Liver (tissue), 9 donors: ENCODE measurements around the gene SMPD1. TPM values are rescaled to one million over a fixed set of nuclear protein-coding genes. Genes with fewer than 3 reads are reported as not detected.

Experiments
- DNase-seq: peaks from one replicate; pipeline ENCODE4 v3.0.0-alpha.2; 2017; ENCODE audit warnings: low spot score
- H3K27ac ChIP-seq, 2 donors: one replicate each; pipeline ENCODE4 v1.7.0; 2013; ENCODE audit warnings: inconsistent platforms in 2 of 2, low read length in 2 of 2, control low read depth in 1 of 2, low read depth in 1 of 2, mild to moderate bottlenecking in 1 of 2
- H3K27me3 ChIP-seq, 4 donors: one replicate each; pipeline versions ENCODE4 v1.6.1 to v1.7.0; 2013; ENCODE audit warnings: low read length in 3 of 4, inconsistent platforms in 1 of 4, mild to moderate bottlenecking in 1 of 4, moderate library complexity in 1 of 4; ENCODE audit not compliant: control insufficient read depth in 4 of 4, insufficient read depth in 4 of 4
- H3K36me3 ChIP-seq, 4 donors: one replicate each; pipeline versions ENCODE4 v1.6.1 to v1.7.0; 2013; ENCODE audit warnings: low read length in 3 of 4, mild to moderate bottlenecking in 3 of 4, low read depth in 1 of 4, moderate library complexity in 1 of 4; ENCODE audit not compliant: control insufficient read depth in 4 of 4, insufficient read depth in 3 of 4
- H3K4me1 ChIP-seq, 4 donors: one replicate each; pipeline versions ENCODE4 v1.6.1 to v1.7.0; 2013; ENCODE audit warnings: low read length in 3 of 4, mild to moderate bottlenecking in 3 of 4, moderate library complexity in 1 of 4; ENCODE audit not compliant: control insufficient read depth in 4 of 4, insufficient read depth in 4 of 4
- H3K4me3 ChIP-seq, 3 donors: one replicate each; pipeline versions ENCODE4 v1.6.1 to v1.7.0; 2013; ENCODE audit warnings: low read length in 3 of 3, control low read depth in 1 of 3, low read depth in 1 of 3, mild to moderate bottlenecking in 1 of 3
- H3K9ac ChIP-seq, 2 donors: one replicate each; pipeline ENCODE4 v1.7.0; 2013; ENCODE audit warnings: low read length in 2 of 2, mild to moderate bottlenecking in 2 of 2, moderate library complexity in 2 of 2, control low read depth in 1 of 2, low read depth in 1 of 2
- H3K9me3 ChIP-seq, 4 donors: one replicate each; pipeline versions ENCODE4 v1.6.1 to v1.7.0; 2013; ENCODE audit warnings: low read length in 3 of 4; ENCODE audit not compliant: control insufficient read depth in 4 of 4
- CTCF ChIP-seq: fragments of 150-350 bp; IDR thresholded peaks from 2 replicates; pipeline ENCODE4 v1.5.1; 2017; ENCODE audit warnings: improper control_type of control experiment, low read depth, low read length; ENCODE audit not compliant: missing input control
- FOXA2 ChIP-seq: IDR thresholded peaks from 2 replicates; pipeline ENCODE4 v1.6.1; 2016; ENCODE audit warnings: antibody characterized with exemption
- HNF4A ChIP-seq, 2 donors: conservative IDR thresholded peaks; 2 replicates each; pipeline ENCODE4 v1.6.1; 2016; ENCODE audit warnings: antibody characterized with exemption in 2 of 2, mild to moderate bottlenecking in 2 of 2
- HNF4G ChIP-seq: IDR thresholded peaks from 2 replicates; pipeline ENCODE4 v1.6.1; 2016; ENCODE audit warnings: antibody characterized with exemption
- NR2F2 ChIP-seq: IDR thresholded peaks from 2 replicates; pipeline ENCODE4 v1.6.1; 2016; ENCODE audit warnings: antibody characterized with exemption
- RAD21 ChIP-seq, 2 donors: IDR thresholded peaks; 2 replicates each; pipeline ENCODE4 v1.6.1; 2016; ENCODE audit warnings: antibody characterized with exemption in 2 of 2, mild to moderate bottlenecking in 2 of 2
- REST ChIP-seq: IDR thresholded peaks from 2 replicates; pipeline ENCODE4 v1.6.1; 2016; ENCODE audit warnings: antibody characterized with exemption, mild to moderate bottlenecking
- RXRA ChIP-seq, 2 donors: IDR thresholded peaks; 2 replicates each; pipeline ENCODE4 v1.6.1; 2017 to 2018; ENCODE audit warnings: antibody characterized with exemption in 2 of 2, mild to moderate bottlenecking in 1 of 2
- TAF1 ChIP-seq: conservative IDR thresholded peaks from 2 replicates; pipeline ENCODE4 v1.6.1; 2016; ENCODE audit warnings: antibody characterized with exemption, mild to moderate bottlenecking
- YY1 ChIP-seq: IDR thresholded peaks from 2 replicates; pipeline ENCODE4 v1.6.1; 2016; ENCODE audit warnings: antibody characterized with exemption, mild to moderate bottlenecking
- ZBTB33 ChIP-seq: IDR thresholded peaks from 2 replicates; pipeline ENCODE4 v1.6.1; 2016; ENCODE audit warnings: antibody characterized with exemption
- WGBS: extraction: QIAGEN DNeasy Blood & Tissue Kit; methylation state at CpG from one replicate; pipeline ENCODE4 v1.1.7; 2013; 5-methylcytosine and 5-hydroxymethylcytosine counted together
- polyA plus RNA-seq, 2 donors: library from polyadenylated mRNA; stranded (reverse) in 1 of 2; unstranded in 1 of 2; fragments of 200-250 nt in 1 of 2; fragments of >200 nt in 1 of 2; fragmentation: Nextera tagmentation in 1 of 2; extraction: Ambion mirVana in 1 of 2; gene quantifications; one replicate each; pipeline versions ENCODE4 v1.2.1 to v1.2.3, GENCODE V29; 2013 to 2015
- total RNA-seq, 2 donors: library from RNA; depleted of rRNA; stranded (reverse); fragments of >200 nt; gene quantifications; one replicate each; pipeline ENCODE4 v1.2.3, GENCODE V29; 2014
- donor health status: healthy.
- donor health status: healthy.
- donor health status: healthy.
- donor health status: healthy.
- donor health status: healthy.

Gene SMPD1
- total and polyA plus RNA-seq, 4 donors, result 15.4 to 91.6 (median 45.4) TPM

GRCh38 chr11:6378640-6378989 is 11.7 kb upstream of the SMPD1 start:
- no peak overlapping the region for H3K4me3 ChIP-seq
- 78% methylated on average over 5 of the region's 5 CpGs for WGBS
- H3K9me3 ChIP-seq, result no peaks in the 10 kb centered on the region
- no peak for DNase-seq
- H3K27me3 ChIP-seq, result no peaks in the 10 kb centered on the region
- no peak overlapping the region for H3K9ac ChIP-seq
- no peak overlapping the region for H3K27ac ChIP-seq
- peaks cover 0 to 3% (median 0%) of the 10 kb centered on the region in 4 donors for H3K36me3 ChIP-seq
- no peaks in the 10 kb centered on the region for H3K4me1 ChIP-seq
- TF ChIP-seq HNF4A (conservative IDR thresholded peaks at IDR 0.05) (no peak), FOXA2 (no peak), HNF4G (no peak), RAD21 (IDR thresholded peaks at IDR 0.05) (no peak), YY1 (no peak), TAF1 (no peak)

GRCh38 chr11:6385046-6385777 is 5.1 kb upstream of the SMPD1 start:
- H3K9ac ChIP-seq, result no peak overlapping the region
- no peak overlapping the region for H3K27ac ChIP-seq
- TF ChIP-seq FOXA2, result no peak
- no peak for TF ChIP-seq RXRA (IDR thresholded peaks at IDR 0.05)
- no peak for TF ChIP-seq HNF4A (conservative IDR thresholded peaks at IDR 0.05)
- TF ChIP-seq TAF1, result no peak
- no peak for TF ChIP-seq CTCF
- TF ChIP-seq YY1, result no peak
- TF ChIP-seq REST, result no peak
- no peak for TF ChIP-seq NR2F2
- no peak for TF ChIP-seq ZBTB33
- TF ChIP-seq HNF4G, result no peak
- no peak overlapping the region for H3K4me3 ChIP-seq
- whole genome bisulfite sequencing, result 97% methylated on average over 7 of the region's 7 CpGs
- H3K36me3 ChIP-seq, result no peaks in the 10 kb centered on the region
- H3K9me3 ChIP-seq, result no peaks in the 10 kb centered on the region
- H3K4me1 ChIP-seq, result peaks cover 2 to 27% (median 20%) of the 10 kb centered on the region in 4 donors
- no peak for DNase-seq
- no peaks in the 10 kb centered on the region for H3K27me3 ChIP-seq
